Astrocyte (in vitro differentiated cells and primary cell): ENCODE data around the gene VASP. TPM values are rescaled to one million over a fixed set of nuclear protein-coding genes. Genes with fewer than 3 reads are reported as not detected.

Experiments used
- DNase-seq: peaks from one replicate; pipeline ENCODE4 v3.0.0-alpha.2; 2010; ENCODE audit warnings: low read depth
- FAIRE-seq: peaks from 2 replicates; lab custom pipeline; 2011; peaks lifted over from hg19 to GRCh38; lab: Jason Lieb, UNC
- H2AFZ ChIP-seq: 2 replicates; pipeline ENCODE4 v1.6.0; 2012; ENCODE audit warnings: low read depth, low read length, inconsistent platforms
- H3K27ac ChIP-seq: 2 replicates; pipeline ENCODE4 v1.5.1; 2011; ENCODE audit warnings: low read depth, low read length, inconsistent platforms
- H3K27me3 ChIP-seq: 2 replicates; pipeline ENCODE4 v1.6.0; 2011; ENCODE audit warnings: low read length, inconsistent platforms; ENCODE audit not compliant: insufficient read depth
- H3K36me3 ChIP-seq: 2 replicates; pipeline ENCODE4 v1.5.1; 2011; ENCODE audit warnings: low read length, inconsistent platforms; ENCODE audit not compliant: insufficient read depth
- H3K4me1 ChIP-seq: 2 replicates; pipeline ENCODE4 v1.5.1; 2011; ENCODE audit warnings: low read length, inconsistent platforms; ENCODE audit not compliant: insufficient read depth
- H3K4me2 ChIP-seq: 2 replicates; pipeline ENCODE4 v1.6.0; 2012; ENCODE audit warnings: low read length, inconsistent platforms
- H3K4me3 ChIP-seq: 2 replicates; pipeline ENCODE4 v1.5.1; 2011; ENCODE audit warnings: low read depth, mild to moderate bottlenecking, low read length, inconsistent platforms; ENCODE audit not compliant: insufficient read depth
- H3K79me2 ChIP-seq: 2 replicates; pipeline ENCODE4 v1.6.0; 2012; ENCODE audit warnings: mild to moderate bottlenecking, low read length, inconsistent platforms; ENCODE audit not compliant: insufficient read depth
- H3K9ac ChIP-seq: 2 replicates; pipeline ENCODE4 v1.6.0; 2012; ENCODE audit warnings: mild to moderate bottlenecking, low read length, inconsistent platforms
- H3K9me3 ChIP-seq: 2 replicates; pipeline ENCODE4 v1.5.1; 2012; ENCODE audit warnings: low read depth, mild to moderate bottlenecking, low read length, inconsistent platforms; ENCODE audit not compliant: insufficient read depth
- H4K20me1 ChIP-seq: 2 replicates; pipeline ENCODE4 v1.6.0; 2012; ENCODE audit warnings: low read length, inconsistent platforms; ENCODE audit not compliant: insufficient read depth
- H3K27ac Mint-ChIP-seq: one replicate; pipeline ENCODE4 v1.8.0; 2021; ENCODE audit warnings: mild to moderate bottlenecking, mixed read lengths; ENCODE audit not compliant: unreplicated experiment
- H3K27me3 Mint-ChIP-seq: one replicate; pipeline ENCODE4 v1.8.0; 2021; ENCODE audit warnings: low read depth, mixed read lengths; ENCODE audit not compliant: unreplicated experiment
- H3K36me3 Mint-ChIP-seq: one replicate; pipeline ENCODE4 v1.8.0; 2021; ENCODE audit warnings: low read depth, mixed read lengths; ENCODE audit not compliant: unreplicated experiment
- H3K4me1 Mint-ChIP-seq: one replicate; pipeline ENCODE4 v1.8.0; 2021; ENCODE audit warnings: low read depth, mixed read lengths; ENCODE audit not compliant: unreplicated experiment
- H3K4me3 Mint-ChIP-seq: one replicate; pipeline ENCODE4 v1.8.0; 2021; ENCODE audit warnings: mild to moderate bottlenecking, moderate library complexity, mixed read lengths; ENCODE audit not compliant: unreplicated experiment
- H3K9me3 Mint-ChIP-seq: one replicate; pipeline ENCODE4 v1.8.0; 2021; ENCODE audit warnings: mild to moderate bottlenecking, mixed read lengths; ENCODE audit not compliant: unreplicated experiment
- EZH2 ChIP-seq: IDR thresholded peaks from 2 replicates; pipeline ENCODE4 v1.6.1; 2012; ENCODE audit warnings: mild to moderate bottlenecking, low read length, inconsistent platforms; ENCODE audit not compliant: insufficient read depth
- total RNA-seq: library from RNA; stranded (reverse); gene quantifications from 2 replicates; pipeline ENCODE4 v1.2.1, GENCODE V29; 2021
- TF ChIP-seq, protein P1 (sequence below): IDR thresholded peaks from 2 replicates; pipeline ENCODE4 v1.5.1; 2011; ENCODE audit warnings: low read depth, mild to moderate bottlenecking, inconsistent platforms, low read length, moderate library complexity; ENCODE audit not compliant: insufficient read depth

The VASP gene
- total RNA-seq, 1 donor from 2014 or later, result 222 TPM

GRCh38 chr19:45542234-45542668 lies 35.0 kb downstream of the VASP start:
- H3K27ac Mint-ChIP-seq, result no peak overlapping the region
- peaks cover 2% of the 10 kb centered on the region for H3K9me3 Mint-ChIP-seq
- no peaks in the 10 kb centered on the region for H3K27me3 Mint-ChIP-seq
- Histone ChIP-seq H2AFZ (no peak overlapping the region), H3K36me3 (no peaks in the 10 kb centered on the region), H3K9ac (no peak overlapping the region), H3K79me2 (no peaks in the 10 kb centered on the region), H3K4me1 (no peaks in the 10 kb centered on the region), H3K4me2 (no peak overlapping the region), H3K9me3 (no peaks in the 10 kb centered on the region), H3K27ac (no peak overlapping the region), H4K20me1 (no peaks in the 10 kb centered on the region), H3K4me3 (no peak overlapping the region), H3K27me3 (no peaks in the 10 kb centered on the region)
- no peaks in the 10 kb centered on the region for H3K4me1 Mint-ChIP-seq
- no peaks in the 10 kb centered on the region for H3K36me3 Mint-ChIP-seq
- H3K4me3 Mint-ChIP-seq, result no peak overlapping the region
- FAIRE-seq (no peak), DNase-seq (no peak)
- TF ChIP-seq, protein P1, sequence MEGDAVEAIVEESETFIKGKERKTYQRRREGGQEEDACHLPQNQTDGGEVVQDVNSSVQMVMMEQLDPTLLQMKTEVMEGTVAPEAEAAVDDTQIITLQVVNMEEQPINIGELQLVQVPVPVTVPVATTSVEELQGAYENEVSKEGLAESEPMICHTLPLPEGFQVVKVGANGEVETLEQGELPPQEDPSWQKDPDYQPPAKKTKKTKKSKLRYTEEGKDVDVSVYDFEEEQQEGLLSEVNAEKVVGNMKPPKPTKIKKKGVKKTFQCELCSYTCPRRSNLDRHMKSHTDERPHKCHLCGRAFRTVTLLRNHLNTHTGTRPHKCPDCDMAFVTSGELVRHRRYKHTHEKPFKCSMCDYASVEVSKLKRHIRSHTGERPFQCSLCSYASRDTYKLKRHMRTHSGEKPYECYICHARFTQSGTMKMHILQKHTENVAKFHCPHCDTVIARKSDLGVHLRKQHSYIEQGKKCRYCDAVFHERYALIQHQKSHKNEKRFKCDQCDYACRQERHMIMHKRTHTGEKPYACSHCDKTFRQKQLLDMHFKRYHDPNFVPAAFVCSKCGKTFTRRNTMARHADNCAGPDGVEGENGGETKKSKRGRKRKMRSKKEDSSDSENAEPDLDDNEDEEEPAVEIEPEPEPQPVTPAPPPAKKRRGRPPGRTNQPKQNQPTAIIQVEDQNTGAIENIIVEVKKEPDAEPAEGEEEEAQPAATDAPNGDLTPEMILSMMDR, result no peak
- TF ChIP-seq EZH2, result no peak

- no peak overlapping the region for H3K4me2 ChIP-seq
- TF ChIP-seq, protein P1, result no peak
- TF ChIP-seq EZH2, result no peak
- Mint-ChIP-seq H3K9me3 (peaks cover 2% of the 10 kb centered on the region), H3K27ac (no peak overlapping the region), H3K36me3 (no peaks in the 10 kb centered on the region), H3K4me1 (no peaks in the 10 kb centered on the region), H3K4me3 (peak overlapping the region; percentile 57), H3K27me3 (no peaks in the 10 kb centered on the region)
- no peaks in the 10 kb centered on the region for H3K36me3 ChIP-seq
- DNase-seq (no peak), FAIRE-seq (no peak)
- H4K20me1 ChIP-seq, result peaks cover 3% of the 10 kb centered on the region
- no peak overlapping the region for H3K9ac ChIP-seq
- no peaks in the 10 kb centered on the region for H3K79me2 ChIP-seq
- H3K9me3 ChIP-seq, result no peaks in the 10 kb centered on the region
- H2AFZ ChIP-seq, result no peak overlapping the region
- H3K4me3 ChIP-seq, result no peak overlapping the region
- H3K27me3 ChIP-seq, result no peaks in the 10 kb centered on the region
- H3K4me1 ChIP-seq, result no peaks in the 10 kb centered on the region
- H3K27ac ChIP-seq, result no peak overlapping the region
These were observed 40.0 kb downstream of the VASP start for GRCh38 chr19:45547211-45547770.

DNA sequence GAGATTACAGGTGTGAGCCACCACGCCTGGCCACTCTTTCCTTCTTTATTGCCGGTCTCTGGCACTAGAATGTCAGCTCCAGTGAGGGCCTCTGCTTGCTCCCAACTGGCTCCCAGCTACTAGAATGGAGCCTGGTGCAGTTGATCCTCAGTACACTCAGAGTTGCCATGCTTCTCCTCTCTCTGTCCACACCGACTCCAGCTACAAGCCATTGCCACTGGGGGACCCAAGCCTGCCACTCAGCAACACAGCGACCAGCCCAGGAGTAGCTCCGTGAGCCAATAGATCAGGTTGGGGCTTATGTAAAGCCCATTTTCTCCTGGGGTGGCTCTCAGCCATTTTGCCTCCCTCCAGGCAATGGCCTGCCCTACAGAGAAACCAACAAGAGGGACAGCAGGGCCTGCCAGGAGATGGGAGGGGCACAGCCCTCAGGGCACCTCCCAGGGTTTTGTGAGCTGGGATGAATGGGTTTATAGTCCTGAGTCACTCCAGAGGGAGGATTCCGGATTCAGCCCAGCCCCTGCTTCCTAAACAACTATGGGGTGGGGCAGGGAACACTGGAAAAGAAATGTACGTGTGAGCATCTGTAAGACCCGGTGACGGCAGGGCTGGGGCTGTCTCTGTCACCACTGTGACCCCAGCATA lies 40.8 kb downstream of the VASP start:
- no peak overlapping the region for H3K4me3 Mint-ChIP-seq

More for the DNA sequence above, 40.8 kb downstream of the VASP start:
- H3K36me3 ChIP-seq, result no peaks in the 10 kb centered on the region
- peaks cover 2% of the 10 kb centered on the region for H3K36me3 Mint-ChIP-seq
- no peak for FAIRE-seq
- H3K9me3 Mint-ChIP-seq, result peaks cover 2% of the 10 kb centered on the region
- H3K9ac ChIP-seq, result no peak overlapping the region
- H3K79me2 ChIP-seq, result no peaks in the 10 kb centered on the region
- H3K27me3 ChIP-seq, result no peaks in the 10 kb centered on the region
- H2AFZ ChIP-seq, result no peak overlapping the region
- H3K27me3 Mint-ChIP-seq, result no peaks in the 10 kb centered on the region
- no peak overlapping the region for H3K27ac Mint-ChIP-seq
- no peak overlapping the region for H3K27ac ChIP-seq
- H3K4me1 ChIP-seq, result no peaks in the 10 kb centered on the region
- no peak for TF ChIP-seq EZH2
- TF ChIP-seq, protein P1, result no peak
- no peaks in the 10 kb centered on the region for H3K4me1 Mint-ChIP-seq
- no peak overlapping the region for H3K4me2 ChIP-seq
- no peak for DNase-seq
- peaks cover 6% of the 10 kb centered on the region for H4K20me1 ChIP-seq
- no peaks in the 10 kb centered on the region for H3K9me3 ChIP-seq
- no peak overlapping the region for H3K4me3 ChIP-seq
